GM18858 (cell line): ENCODE data around the gene TCEANC2.

Experiments used
- ATAC-seq: cut with Tn5 transposase; IDR thresholded peaks from one replicate; pipeline ENCODE4 v1.9.1; 2021; ENCODE audit not compliant: unreplicated experiment

TCEANC2 gene

GRCh38 chr1:54134295-54134694, 80.9 kb downstream of the TCEANC2 start:
- no peak for ATAC-seq

GRCh38 chr1:54135436-54136120, 82.2 kb downstream of the TCEANC2 start:
- ATAC-seq: no peak

- ATAC-seq: no peak
Measured at GRCh38 chr1:54136269-54136896, 83.0 kb downstream of the TCEANC2 start.

- no peak for ATAC-seq
Measured at GRCh38 chr1:54136963-54137533, 83.6 kb downstream of the TCEANC2 start.

GRCh38 chr1:54137534-54138061, 84.2 kb downstream of the TCEANC2 start:
- ATAC-seq: no peak

GRCh38 chr1:54138994-54139393, 85.6 kb downstream of the TCEANC2 start:
- ATAC-seq: no peak

- ATAC-seq: no peak
Measured at GRCh38 chr1:54139711-54140110, 86.3 kb downstream of the TCEANC2 start.

- no peak for ATAC-seq
Measured at GRCh38 chr1:54142146-54142900, 88.9 kb downstream of the TCEANC2 start.

- no peak for ATAC-seq
Measured at GRCh38 chr1:54144366-54144765, 91.0 kb downstream of the TCEANC2 start.

GRCh38 chr1:54149734-54150133, 96.3 kb downstream of the TCEANC2 start:
- no peak for ATAC-seq

- ATAC-seq: no peak
Measured at GRCh38 chr1:54151013-54151412, 97.6 kb downstream of the TCEANC2 start.

- no peak for ATAC-seq
Measured at GRCh38 chr1:54152696-54153095, 99.3 kb downstream of the TCEANC2 start, which contains the start of gene CDCP2. Gene CDCP2, minus strand, starts transcription at chr1:54153000. Its CDS starts 78 bp downstream, at chr1:54152922.

- no peak for ATAC-seq
Measured at GRCh38 chr1:54153535-54154439, 100.4 kb downstream of the TCEANC2 start.
